Activated CD4-positive, alpha-beta T cell treated with anti-CD3 and anti-CD28 coated beads, Interleukin-2, amount 50 U/mL, for 24 hours (primary cell): ENCODE results near the gene S100A11.
A peak's percentile ranks its signal among the peaks of the same experiment; 100 is the strongest.

Experiments used
- DNase-seq, 2 donors: peaks; one replicate each; pipeline ENCODE4 v3.0.0-alpha.2; 2020; ENCODE audit warnings: low read depth in 1 of 2, low spot score in 1 of 2

Gene S100A11

DNA sequence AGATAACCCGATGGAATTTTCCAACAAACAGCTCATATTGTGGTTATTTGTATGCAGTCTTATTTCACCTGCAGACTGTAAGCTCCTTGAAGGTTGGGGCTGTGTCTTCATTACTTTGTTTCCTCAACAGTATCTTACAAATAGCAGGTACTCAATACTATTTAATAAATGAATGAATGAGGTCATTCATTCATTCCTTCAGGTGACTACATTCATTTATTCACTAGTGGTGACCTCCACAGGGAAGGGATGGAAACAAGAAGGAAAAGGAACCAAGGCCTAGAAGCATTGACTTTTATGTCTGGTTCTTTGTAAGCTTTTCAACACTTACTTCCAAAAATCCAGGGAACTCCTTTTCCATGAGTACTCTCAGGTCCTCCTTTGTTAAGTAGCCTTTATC is 51.0 kb downstream of the S100A11 start:
- no peak for DNase-seq

DNA sequence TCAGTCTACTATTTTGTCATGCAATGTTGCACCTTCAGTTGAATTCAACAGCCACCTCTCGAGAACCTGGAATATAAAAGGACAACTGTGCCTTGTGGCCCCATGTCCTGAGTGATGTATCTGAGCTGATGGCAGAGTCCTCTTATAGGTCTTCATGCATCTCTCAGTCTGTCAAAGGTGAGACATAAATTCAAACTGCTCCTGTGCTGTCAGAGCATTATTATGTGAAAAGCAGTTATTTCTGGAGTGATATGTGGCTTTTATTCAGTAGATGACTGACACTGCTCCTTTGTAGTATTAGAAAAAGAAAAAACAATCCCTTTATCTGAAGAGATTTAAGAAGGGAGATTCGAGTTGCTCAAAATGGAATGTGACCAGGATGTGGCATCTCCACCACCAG is 51.5 kb downstream of the S100A11 start:
- no peak for DNase-seq

DNA sequence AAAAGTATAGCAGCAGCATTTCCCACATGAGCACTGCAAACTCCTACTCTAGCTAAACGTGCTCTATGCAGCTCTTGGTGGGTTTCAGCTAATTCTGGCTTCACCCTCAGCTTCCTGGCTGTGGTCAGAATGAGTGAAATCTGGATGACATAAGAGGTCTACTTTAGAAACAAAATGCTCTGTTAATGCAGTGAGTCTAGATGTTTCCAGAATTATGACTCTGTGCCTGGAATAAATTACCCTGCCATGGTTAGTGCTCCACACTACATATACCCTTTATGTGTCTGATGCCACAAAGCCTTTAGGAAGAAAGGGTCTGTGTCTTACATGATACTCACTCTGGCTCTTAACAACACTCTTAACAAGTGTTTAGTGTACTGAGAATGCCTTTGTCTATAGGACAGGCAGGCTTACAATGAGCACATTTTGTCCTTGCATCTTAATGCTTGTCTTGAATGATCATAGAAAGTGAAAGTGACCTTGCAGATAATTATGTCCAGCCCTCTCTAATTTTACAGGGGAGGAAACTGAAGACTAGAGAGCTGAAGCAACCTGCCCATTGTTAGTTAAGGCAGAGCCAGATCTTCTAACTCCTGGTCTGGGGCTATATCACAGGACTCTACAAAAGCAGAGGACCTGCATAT is 52.4 kb downstream of the S100A11 start:
- peak in 1 of 2 donors; percentile 39 for DNase-seq
